Activated CD8-positive, alpha-beta memory T cell treated with anti-CD3 and anti-CD28 coated beads for 1 hour (primary cell): Measurements from ENCODE around the gene VRK3.
"Not testable (repeated sequence)": the region's sequence is repeated elsewhere in the genome, so short reads cannot be mapped to it uniquely, and the experiment has no call there.

ENCODE experiments used
- DNase-seq, 2 donors: peaks; one replicate each; pipeline ENCODE4 v3.0.0-alpha.2; 2020; ENCODE audit warnings: low read depth in 1 of 2; ENCODE audit errors: extremely low read depth in 1 of 2

VRK3 gene

DNA sequence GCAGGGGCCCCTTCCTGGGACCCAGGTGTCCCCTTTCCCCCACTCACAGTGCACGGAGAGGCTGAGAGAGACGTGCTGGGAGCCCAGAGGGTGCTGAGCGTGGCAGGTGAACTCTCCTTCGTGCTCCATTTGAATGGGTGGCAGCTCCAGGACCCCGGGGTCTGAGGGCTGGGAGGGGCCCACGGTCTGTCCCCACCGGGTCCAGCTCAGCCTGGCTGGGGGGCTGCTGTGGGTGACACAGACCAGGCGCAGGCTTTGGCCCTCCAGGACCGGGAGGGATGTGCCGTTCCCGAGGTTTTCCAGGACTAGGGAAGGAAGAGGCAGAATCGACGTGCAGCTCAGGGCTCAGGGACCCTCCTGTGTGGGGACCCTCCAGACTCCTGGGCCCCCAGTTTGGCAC, 66.6 kb downstream of the VRK3 start:
- not testable (repeated sequence) for DNase-seq

- not testable (repeated sequence) for DNase-seq
Observed at GRCh38 chr19:49958144-49958543, 67.0 kb downstream of the VRK3 start.

GRCh38 chr19:49957262-49957915, 67.8 kb downstream of the VRK3 start:
- DNase-seq, result no peak

DNA sequence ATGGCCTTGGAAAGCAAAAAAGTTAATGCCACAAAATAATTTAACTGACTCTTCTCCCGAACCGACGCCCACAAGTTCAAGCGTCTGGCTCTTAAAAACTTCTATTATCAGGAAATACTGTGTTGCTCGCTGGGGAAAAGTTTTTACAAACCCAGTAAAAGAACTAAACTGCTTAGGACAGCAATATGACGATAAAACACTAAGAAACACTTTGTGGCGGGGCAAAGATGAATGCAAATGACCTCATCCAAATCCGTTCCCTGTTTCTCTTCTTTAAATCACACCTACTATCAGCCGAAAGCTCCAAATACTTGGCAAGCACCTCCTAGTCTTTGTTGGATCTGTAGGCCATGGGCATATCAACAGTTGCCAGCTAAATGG, 69.1 kb downstream of the VRK3 start:
- DNase-seq, result no peak

- no peak for DNase-seq
Observed at GRCh38 chr19:49954933-49955332, 70.2 kb downstream of the VRK3 start.

- DNase-seq, result no peak
Observed at GRCh38 chr19:49954092-49954829, 70.9 kb downstream of the VRK3 start.

DNA sequence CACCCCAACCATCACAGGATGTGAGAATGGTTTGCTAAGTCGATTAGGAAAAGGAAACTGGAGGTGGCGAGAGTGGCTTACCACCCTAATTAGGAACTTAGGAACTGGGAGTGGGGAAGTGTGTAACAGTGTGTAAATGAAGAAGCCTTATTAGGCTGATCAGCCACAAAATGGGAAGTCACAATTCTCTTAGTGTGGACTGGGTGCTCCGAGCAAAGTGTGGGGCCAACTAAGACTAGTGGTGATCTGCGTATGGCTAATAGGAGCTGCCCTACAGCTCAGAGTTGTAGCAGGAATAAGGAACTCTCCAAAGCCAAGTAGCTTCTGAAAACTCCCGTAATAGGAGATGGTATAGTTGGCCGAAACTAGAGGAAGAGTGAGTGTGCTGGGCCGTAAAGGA, 71.8 kb downstream of the VRK3 start:
- no peak for DNase-seq

DNA sequence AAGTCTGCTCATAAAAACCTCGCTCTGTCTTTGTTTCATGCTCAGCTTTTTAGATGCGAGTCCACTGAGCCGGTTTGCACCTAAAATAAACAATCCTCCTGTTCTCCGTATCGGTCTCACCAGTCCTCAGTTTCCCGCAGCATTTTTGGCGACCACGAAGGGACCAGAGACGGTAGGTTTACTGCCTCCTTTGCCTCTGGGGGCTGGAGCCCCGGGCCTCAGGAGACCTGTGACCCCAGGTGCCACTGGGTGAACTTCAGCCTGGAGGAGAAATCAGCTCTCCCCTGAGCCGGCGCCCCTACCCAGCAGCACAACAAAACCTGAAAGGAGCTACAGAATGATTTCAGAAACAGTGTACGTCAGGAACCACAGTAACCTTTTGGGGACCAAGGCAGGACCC, 72.3 kb downstream of the VRK3 start:
- DNase-seq, result no peak

GRCh38 chr19:49952479-49952836, 72.7 kb downstream of the VRK3 start:
- DNase-seq, result no peak

- no peak for DNase-seq
Observed at GRCh38 chr19:49951806-49952478, 73.2 kb downstream of the VRK3 start.

DNA sequence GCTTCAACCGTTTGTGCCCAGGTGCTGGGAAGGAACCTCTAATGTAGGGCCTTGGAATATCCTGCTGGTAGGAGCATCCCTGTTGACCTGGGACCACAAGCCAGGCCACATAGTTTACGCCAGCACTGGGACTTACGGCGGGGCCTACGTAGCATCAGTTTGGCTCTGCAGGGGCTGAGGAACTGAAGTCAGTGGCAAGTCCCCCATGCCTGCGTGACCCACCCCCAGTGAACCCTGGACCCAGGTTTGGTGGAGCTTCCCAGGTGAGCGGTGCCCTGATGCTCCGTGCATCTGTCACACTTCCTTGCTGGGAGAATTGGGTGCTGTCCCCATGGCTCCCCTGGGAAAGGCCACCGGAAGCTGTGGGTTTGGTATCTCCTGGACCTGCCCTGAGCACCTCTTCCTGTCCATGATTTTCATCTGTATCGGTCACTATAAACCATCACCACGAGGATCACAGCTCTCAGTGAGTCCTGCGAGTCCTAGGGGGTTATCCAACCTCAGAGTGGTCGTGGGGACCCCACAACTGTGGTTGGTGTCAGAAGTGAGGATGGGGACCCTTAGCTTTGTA, 74.1 kb downstream of the VRK3 start:
- DNase-seq, result no peak

GRCh38 chr19:49950590-49950948, 74.6 kb downstream of the VRK3 start:
- DNase-seq, result no peak

DNA sequence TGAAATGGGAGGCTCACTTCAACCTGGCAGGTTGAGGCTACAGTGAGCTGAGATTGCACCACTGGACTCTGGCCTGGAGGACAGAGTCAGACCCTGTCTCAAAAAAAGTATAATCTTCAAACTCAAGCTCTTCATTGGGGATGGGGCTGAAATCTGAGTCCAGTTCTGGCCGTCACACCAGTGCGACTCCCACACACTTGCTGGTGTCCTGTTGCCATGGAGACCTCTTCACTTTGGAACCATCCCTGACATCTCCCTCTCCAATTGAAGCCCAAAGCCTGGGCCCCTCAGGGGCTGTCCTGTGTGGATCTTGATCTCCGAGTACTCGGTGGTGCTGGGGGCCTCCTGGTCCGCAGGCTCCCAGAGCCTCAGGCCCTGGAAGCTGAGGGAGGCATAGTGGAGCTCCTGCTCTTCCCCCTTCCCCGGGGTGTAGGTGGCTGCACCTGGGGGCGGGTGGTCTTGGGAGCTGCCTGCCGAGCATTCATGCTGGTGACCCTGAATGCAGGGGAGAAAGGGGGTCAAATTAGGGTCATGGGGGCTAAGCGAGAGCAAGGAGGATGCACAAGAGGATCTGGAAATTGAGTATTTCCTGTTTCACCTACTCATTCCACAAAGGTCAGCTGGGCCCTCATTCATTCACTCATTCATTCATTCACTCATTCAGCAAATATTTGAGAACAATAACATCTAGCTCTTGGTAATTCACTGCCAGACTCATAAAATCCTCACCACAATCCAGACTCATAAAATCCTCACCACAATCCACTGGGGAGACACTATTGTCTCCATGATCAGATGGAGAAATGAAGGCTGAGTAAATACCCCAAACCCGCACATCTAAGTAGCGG, 75.2 kb downstream of the VRK3 start:
- no peak for DNase-seq

- DNase-seq, result no peak
Observed at GRCh38 chr19:49946415-49946814, 78.8 kb downstream of the VRK3 start.

- not testable (repeated sequence) for DNase-seq
Observed at GRCh38 chr19:49944567-49944966, 80.6 kb downstream of the VRK3 start.

DNA sequence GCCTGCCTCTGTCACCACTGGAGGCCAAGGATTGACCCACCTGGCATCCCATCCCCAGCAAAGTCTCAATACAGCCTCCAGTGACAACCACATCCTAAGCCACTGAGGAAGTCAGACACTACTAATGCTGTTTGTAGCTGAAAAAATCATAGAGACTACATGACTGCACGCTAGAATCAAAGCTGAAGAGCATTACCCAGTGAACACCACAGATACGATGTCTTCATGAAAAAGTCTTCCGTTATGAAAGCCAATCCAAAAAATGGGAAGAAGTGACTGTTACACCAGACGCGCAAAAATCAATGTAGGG, 84.7 kb downstream of the VRK3 start:
- no peak for DNase-seq

DNA sequence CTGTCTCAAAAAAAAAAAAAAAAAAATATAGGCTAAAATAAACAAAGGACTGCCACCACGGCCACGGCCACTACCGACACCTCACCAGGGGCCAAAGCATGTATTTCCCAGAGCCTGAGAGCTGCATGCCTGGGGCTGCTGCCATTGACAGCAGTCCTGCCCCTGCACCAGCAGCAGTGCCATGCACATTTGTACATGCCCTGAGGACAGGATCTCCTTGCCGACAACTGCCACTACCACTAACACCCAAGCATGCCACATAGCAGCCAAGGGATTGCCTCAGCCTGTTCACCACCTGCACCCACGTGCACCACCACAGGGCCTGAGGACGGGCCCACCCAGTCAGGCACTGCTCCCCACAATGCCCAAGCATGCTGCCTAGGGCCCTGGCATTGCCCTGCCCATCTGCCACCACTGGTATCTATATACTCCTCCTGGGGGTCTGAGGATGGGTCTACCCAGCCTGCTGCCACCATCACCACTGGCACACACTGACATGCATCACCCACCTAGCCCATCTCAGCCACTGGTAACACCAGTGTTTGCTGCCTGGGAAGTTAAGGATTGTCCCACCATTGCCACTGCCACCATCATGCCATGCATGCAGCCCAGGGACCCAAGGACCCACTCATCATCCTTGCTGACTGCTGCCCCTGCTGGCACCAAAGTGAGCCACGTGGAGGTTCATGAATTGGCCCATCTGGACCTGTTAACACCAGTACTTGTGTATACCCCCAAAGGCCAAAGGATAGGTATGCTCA, 85.3 kb downstream of the VRK3 start:
- DNase-seq, result no peak

GRCh38 chr19:49938662-49939061, 86.5 kb downstream of the VRK3 start:
- DNase-seq, result no peak

DNA sequence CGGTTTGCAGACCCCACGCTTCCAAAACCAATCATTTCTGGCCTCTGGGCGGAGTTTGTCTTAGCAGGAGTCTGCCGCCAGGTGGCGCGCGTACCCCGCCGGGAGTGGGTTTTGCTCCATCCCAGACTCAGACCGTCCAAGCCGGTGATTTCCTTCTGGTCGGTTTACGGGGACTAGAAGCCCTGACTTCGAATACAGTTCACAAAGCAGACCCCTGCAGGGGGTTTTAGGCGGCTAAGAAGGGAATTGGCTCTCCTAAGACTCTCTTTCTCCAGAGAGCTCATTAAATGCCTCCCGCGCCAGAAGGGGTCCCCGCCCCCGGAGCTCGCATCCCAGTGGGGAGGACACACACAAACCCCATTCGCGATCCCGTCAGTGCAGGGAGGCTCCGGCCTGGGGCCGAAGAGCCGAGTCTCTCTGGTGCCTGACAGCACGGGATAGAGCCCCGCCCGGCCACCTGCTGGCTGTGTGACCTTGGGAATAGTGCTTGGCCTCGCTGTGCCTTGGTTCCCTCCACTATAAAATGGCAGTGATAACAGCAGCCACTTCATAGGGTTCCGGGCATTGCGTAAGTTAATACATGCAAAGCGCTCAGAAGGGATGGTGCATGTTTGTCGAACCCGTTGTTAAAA, 87.3 kb downstream of the VRK3 start:
- peak; percentile 42 to 72 for DNase-seq

DNA sequence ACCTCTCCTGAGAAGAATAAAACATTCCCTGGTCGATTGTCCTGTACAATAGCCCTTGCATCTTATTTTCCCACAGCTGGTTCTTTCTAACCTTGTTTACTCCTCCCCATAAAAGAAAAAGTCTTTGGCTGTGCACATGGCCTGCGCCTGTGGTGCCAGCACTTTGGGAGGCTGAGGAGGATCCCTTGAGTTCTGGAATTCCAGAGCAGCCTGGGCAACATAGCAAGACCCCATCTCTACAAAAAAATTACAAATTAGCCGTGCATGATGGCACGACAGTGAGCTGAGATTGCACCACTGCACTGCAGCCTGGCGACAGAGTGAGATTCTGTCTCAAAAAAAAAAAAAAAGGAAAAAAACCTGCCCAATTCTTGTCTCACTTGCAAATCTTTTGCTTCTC, 88.6 kb downstream of the VRK3 start:
- DNase-seq, result no peak
